ENCODE results near the gene CELSR1.

CELSR1 gene

GRCh38 chr22:46574993-46575910 lies 37.8 kb upstream of the CELSR1 start:
- peak in 1 of 2 experiments; percentile 6 for DNase-seq

- DNase-seq, result no peak
These were observed 37.1 kb upstream of the CELSR1 start for GRCh38 chr22:46574438-46574992.

DNA sequence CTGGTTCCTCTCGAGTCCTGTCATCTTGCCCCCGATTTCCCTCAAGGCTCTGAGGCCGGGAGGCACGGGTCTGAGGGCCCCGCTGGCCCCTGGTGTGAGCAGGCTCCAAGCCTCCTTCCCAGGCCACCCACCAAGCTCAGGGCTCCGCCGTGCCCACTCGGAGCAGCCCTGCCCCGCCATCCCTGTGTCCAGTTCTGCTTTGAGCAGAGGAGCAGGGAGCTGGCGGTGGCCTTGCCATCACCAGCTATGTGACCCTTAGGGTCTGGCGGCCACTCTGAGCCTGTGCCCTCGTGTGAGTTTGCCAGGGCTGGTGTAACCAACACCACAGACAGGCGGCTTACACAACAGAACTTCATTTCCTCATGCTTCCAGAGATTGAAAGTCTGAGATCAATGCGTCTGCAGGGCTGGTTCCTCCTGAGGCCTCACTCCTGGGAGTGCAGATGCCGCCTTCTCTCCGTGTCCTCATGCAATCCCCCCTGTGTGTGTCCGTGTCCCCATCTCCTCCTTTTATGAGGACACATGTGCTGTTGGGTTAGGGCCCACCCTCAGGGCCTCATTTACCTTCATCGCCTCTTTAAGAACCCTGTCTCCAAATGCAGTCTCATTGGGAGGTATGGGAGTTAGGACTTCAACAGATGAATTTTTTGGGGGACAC lies 36.5 kb upstream of the CELSR1 start:
- no peak for DNase-seq

GRCh38 chr22:46572911-46573780 lies 35.7 kb upstream of the CELSR1 start:
- DNase-seq, result no peak

GRCh38 chr22:46571642-46572250 lies 34.3 kb upstream of the CELSR1 start:
- DNase-seq, result no peak

- no peak for DNase-seq
These were observed 32.7 kb upstream of the CELSR1 start for GRCh38 chr22:46569848-46570695.

- DNase-seq, result no peak
These were observed 31.8 kb upstream of the CELSR1 start for GRCh38 chr22:46569055-46569847.

DNA sequence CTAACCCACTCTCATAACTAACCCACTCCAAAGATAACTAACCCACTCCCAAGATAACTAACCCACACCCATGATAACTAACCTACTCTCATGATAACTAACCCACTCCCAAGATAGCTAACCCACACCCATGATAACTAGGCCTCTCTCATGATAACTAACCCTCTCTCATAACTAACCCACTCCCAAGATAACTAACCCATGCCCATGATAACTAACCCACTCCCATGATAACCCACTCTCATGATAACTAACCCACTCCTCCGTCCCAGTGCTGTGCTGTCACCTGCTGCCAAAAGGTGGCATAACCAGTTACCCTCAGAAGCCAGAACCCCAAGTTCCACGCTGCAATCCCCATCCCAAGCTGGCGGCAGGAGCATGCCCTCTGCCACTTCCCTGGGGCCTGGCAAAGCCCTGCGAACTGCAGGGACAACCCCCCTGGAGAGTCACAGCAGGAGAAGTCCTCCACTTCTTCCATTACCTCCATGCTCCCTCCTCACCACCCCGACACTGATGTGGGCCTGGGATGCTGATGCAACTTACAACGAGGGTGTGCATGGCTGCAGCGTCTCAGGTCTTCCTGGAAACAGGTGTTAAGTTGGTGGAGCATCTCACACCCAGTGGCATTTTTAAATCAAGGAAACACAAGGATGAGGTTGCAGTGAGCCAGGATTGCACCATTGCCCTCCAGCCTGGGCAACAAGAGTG lies 30.8 kb upstream of the CELSR1 start:
- no peak for DNase-seq

DNA sequence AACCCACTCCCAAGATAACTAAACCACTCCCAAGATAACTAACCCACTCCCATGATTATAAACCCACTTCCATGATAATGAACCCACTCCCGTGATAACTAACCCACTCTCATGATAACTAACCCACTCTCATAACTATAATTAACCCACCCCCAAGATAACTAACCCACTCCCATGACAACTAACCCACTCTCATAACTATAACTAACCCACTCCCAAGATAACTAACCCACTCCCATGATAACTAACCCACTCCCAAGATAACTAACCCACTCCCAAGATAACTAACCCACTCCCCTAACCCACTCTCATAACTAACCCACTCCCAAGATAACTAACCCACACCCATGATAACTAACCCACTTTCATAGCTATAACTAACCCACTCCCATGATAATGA lies 30.1 kb upstream of the CELSR1 start:
- DNase-seq, result no peak

GRCh38 chr22:46564084-46564714 lies 26.8 kb upstream of the CELSR1 start:
- DNase-seq, result no peak

- DNase-seq, result peak; percentile 43 to 65
These were observed 26.1 kb upstream of the CELSR1 start for GRCh38 chr22:46563381-46564083.

DNA sequence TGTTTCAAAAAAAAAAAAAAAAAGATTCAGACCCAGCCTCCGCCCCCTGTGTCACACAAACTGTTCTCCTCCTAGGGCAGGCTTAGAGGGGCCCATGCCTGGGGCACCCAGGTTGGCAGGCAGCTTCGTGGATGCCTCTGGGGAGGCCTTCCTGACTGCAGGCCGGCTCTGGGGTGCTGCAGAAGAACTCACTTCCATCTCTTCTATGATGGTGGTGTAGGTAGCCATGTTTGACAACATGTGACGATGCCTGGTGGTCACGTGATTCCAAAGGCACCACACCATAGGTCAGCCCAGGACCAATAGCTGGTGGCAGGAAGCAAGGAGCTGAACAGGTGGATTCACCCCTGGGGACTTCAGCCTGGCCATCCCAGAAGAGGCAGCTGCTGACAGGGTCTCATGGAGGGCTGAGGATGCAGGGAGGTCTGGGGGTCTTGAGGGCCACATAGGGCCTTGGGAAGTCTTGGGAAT lies 24.1 kb upstream of the CELSR1 start:
- peak in 1 of 2 experiments; percentile 43 for DNase-seq

DNA sequence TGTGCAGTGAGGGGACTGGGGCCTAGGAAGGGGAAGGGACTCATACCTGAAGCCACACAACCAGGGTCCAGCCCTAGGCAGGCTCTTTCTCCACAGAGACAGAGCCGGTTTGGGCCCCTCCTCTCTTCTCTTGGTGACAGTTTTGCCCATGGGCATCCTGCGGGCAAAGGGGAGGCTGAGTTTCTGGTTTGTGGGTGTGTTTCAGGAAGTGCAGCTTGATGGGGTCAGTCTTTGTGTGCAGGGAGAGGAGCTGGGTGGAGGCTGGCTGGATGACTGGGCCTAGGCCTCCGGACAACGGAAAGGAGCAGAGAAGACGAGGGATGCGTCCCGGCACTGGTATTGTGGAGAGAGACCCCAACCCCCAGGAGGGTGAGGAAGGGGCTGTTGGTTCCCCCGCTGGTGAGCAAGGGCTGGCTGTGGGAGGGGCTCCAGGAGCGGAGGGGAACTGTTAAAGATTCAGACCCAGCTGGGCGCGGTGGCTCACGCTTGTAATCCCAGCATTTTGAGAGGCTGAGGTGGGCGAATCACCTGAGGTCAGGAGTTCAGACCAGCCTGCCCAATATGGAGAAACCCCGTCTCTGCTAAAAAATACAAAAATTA lies 23.4 kb upstream of the CELSR1 start:
- DNase-seq, result no peak

DNA sequence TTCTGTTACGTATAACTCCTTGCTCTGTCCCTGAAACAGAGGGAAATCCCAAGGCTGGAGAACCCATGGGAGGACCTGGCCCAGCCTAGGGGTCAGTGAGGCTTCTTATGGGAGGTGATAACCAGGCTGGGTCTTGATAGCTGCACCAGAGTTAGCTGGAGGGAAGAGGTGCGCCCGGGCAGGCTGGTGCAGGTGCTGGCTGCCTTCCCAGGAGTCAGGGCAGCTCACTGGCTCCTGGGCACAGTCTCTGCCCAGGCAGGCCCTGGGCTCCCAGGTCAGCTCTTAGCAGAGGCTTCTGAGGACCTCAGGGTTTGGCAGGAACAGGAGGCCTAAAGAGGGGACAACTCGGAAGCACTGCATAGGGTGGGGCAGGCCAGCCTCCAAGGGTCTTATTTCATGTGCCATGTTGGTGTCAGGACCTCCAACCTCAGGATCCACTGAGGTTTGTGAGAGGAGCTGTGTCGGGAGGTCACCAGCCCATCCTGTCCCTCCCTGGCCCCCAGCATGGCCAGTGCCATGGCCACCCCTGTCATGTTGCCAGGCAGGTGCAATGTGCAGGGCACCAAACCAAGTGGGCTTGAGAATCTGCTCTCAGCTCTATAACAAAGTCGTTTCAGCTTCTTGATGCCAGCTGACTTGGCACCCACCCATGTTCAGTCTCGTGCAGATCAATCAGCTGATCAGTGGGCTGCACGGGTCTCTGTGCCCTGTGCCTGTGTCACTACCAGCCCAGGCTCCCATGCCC lies 20.5 kb upstream of the CELSR1 start:
- DNase-seq, result no peak

DNA sequence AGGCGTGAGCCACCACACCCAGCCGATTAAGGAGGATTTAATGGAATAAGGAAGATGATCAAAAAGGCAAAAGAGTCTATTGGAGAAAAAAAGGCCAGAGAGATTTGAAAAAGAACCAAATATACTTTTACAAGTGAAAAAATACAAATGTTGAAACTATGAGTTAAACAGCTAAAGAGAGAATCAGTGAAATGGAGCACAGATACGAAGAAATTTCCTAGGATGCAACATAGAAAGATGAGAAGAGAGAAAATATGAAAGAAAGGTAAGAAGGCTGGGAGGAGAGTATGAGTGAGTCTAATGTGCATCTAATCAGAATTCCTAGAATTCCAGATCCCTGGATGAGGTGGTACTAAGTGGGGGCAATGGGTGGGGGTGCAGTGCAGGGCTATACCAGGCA lies 19.4 kb upstream of the CELSR1 start:
- no peak for DNase-seq

DNA sequence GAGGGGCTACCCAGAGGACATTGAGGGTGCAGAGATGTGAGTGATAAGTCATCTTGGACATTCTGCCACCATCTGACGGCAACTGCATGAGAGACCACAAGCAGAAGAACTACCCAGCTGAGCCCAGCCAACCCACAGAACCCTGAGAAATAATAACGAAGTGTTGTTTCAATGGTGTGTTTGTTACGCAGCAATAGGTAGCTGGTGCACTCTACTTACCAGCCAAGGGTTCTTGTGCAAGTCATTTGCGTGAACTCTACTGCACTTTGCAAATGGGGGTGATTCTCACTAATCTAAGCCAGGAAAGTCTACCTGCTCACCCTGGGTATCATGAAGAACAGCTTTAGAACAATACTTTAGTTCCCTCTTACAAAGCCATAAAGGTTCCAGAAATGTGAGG lies 15.8 kb upstream of the CELSR1 start:
- DNase-seq, result no peak

- DNase-seq, result no peak
These were observed 14.6 kb upstream of the CELSR1 start for GRCh38 chr22:46551996-46552395.

Measured in NCI-H2081 (cell line).